GM23248 (cell line): ENCODE measurements around the gene TMEM204. TPM values are rescaled to one million over a fixed set of nuclear protein-coding genes. Genes with fewer than 3 reads are reported as not detected.

Source experiments
- DNase-seq: peaks from one replicate; pipeline ENCODE4 v3.0.0-alpha.2; 2015
- H2AFZ ChIP-seq: fragments of 200-600 bp; sonication (generic); 2 replicates; pipeline ENCODE4 v1.6.1; 2016; ENCODE audit warnings: antibody characterized with exemption
- H3F3A ChIP-seq: fragments of 200-600 bp; sonication (generic); 2 replicates; pipeline ENCODE4 v1.6.1; 2016; ENCODE audit warnings: mild to moderate bottlenecking, antibody characterized with exemption, mixed run types; ENCODE audit not compliant: insufficient read depth
- H3K27ac ChIP-seq: fragments of 200-600 bp; sonication (generic); 2 replicates; pipeline ENCODE4 v1.5.1; 2016; ENCODE audit warnings: mild to moderate bottlenecking
- H3K27me3 ChIP-seq: fragments of 200-600 bp; sonication (generic); replicated peaks from 2 replicates; pipeline ENCODE4 v1.6.1; 2016; ENCODE audit warnings: mild to moderate bottlenecking; ENCODE audit not compliant: insufficient read depth
- H3K36me3 ChIP-seq: fragments of 200-600 bp; sonication (generic); 2 replicates; pipeline ENCODE4 v1.6.1; 2016; ENCODE audit warnings: low read depth, mild to moderate bottlenecking
- H3K4me1 ChIP-seq: fragments of 200-600 bp; sonication (generic); 2 replicates; pipeline ENCODE4 v1.6.1; 2016; ENCODE audit warnings: mild to moderate bottlenecking; ENCODE audit not compliant: insufficient read depth
- H3K4me2 ChIP-seq: fragments of 200-600 bp; sonication (generic); one replicate; pipeline ENCODE4 v1.6.1; 2016; ENCODE audit warnings: mild to moderate bottlenecking; ENCODE audit not compliant: unreplicated experiment
- H3K4me3 ChIP-seq: fragments of 200-600 bp; sonication (generic); 2 replicates; pipeline ENCODE4 v1.5.1; 2016; ENCODE audit warnings: mild to moderate bottlenecking
- H3K79me2 ChIP-seq: fragments of 200-600 bp; sonication (generic); 2 replicates; pipeline ENCODE4 v1.6.1; 2016; ENCODE audit warnings: mild to moderate bottlenecking; ENCODE audit not compliant: insufficient read depth
- H3K9ac ChIP-seq: fragments of 200-600 bp; sonication (generic); 2 replicates; pipeline ENCODE4 v1.6.1; 2016; ENCODE audit warnings: mild to moderate bottlenecking
- H3K9me2 ChIP-seq: fragments of 200-600 bp; sonication (generic); 2 replicates; pipeline ENCODE4 v1.6.1; 2016; ENCODE audit warnings: mixed run types, mild to moderate bottlenecking, moderate library complexity; ENCODE audit not compliant: insufficient read depth
- H3K9me3 ChIP-seq: fragments of 200-600 bp; sonication (generic); one replicate; pipeline ENCODE4 v1.6.1; 2017; ENCODE audit warnings: low read depth
- H4K20me1 ChIP-seq: fragments of 200-600 bp; sonication (generic); 2 replicates; pipeline ENCODE4 v1.6.0; 2016; ENCODE audit not compliant: insufficient read depth
- EZH2 ChIP-seq: fragments of 200-600 bp; sonication (generic); IDR thresholded peaks from 2 replicates; pipeline ENCODE4 v1.6.1; 2018; ENCODE audit warnings: antibody characterized with exemption, mild to moderate bottlenecking; ENCODE audit not compliant: insufficient read depth, poor library complexity, severe bottlenecking
- EZH2phosphoT487 ChIP-seq: fragments of 200-600 bp; sonication (generic); IDR thresholded peaks from 2 replicates; pipeline ENCODE4 v1.6.1; 2018; ENCODE audit warnings: antibody characterized with exemption, moderate library complexity, mild to moderate bottlenecking, low read depth; ENCODE audit not compliant: insufficient read depth
- WGBS, 2 experiments: methylation state at CpG; one replicate each; pipeline ENCODE4 v1.1.6; 2015 to 2017; ENCODE audit warnings: low lambda C conversion rate in 2 of 2, low coverage in 1 of 2; ENCODE audit errors: missing lambda C conversion rate in 2 of 2; 5-methylcytosine and 5-hydroxymethylcytosine counted together
- in situ Hi-C: fragments of 300-500 bp; cut with MboI; formaldehyde crosslinking; loops from 2 replicates; pipeline ENCODE4 v1.15.0; 2020
- polyA plus RNA-seq: library from polyadenylated mRNA; unstranded; fragments of >200 nt; fragmentation: Nextera tagmentation; extraction: Ambion mirVana; gene quantifications from 2 replicates; pipeline ENCODE4 v1.2.1, GENCODE V29; 2016
- total RNA-seq: library from RNA; depleted of rRNA; stranded (reverse); fragments of >200 nt; shearing (Covaris generic); gene quantifications from 2 replicates; pipeline ENCODE4 v1.2.3, GENCODE V29; 2014

Gene TMEM204
- total and polyA plus RNA-seq, 2 experiments from 2014 or later = 26.0 to 40.0 TPM

GRCh38 chr16:1488054-1488601 is 45.3 kb upstream of the TMEM204 start:
- no peaks in the 10 kb centered on the region for H4K20me1 ChIP-seq
- no peak overlapping the region for H3K4me3 ChIP-seq
- H3K9me2 ChIP-seq = no peaks in the 10 kb centered on the region
- H3F3A ChIP-seq = no peaks in the 10 kb centered on the region
- H3K4me1 ChIP-seq = peaks cover 3% of the 10 kb centered on the region; the same call in 1 of the 2 replicates
- H3K4me2 ChIP-seq = no peak overlapping the region
- H3K9me3 ChIP-seq = no peaks in the 10 kb centered on the region
- no peaks in the 10 kb centered on the region for H3K27me3 ChIP-seq
- H2AFZ ChIP-seq = no peak overlapping the region
- TF ChIP-seq EZH2phosphoT487 = no peak
- TF ChIP-seq EZH2 = no peak
- no peak overlapping the region for H3K9ac ChIP-seq
- in situ Hi-C loops = no loop called here
- no peaks in the 10 kb centered on the region for H3K79me2 ChIP-seq
- 86 to 88% methylated on average over 19 to 24 of the region's 24 CpGs for WGBS, 2 experiments
- DNase-seq = no peak
- H3K27ac ChIP-seq = no peak overlapping the region
- no peaks in the 10 kb centered on the region for H3K36me3 ChIP-seq

- no peak within 1 kb of the TSS for H3K9ac ChIP-seq
- no peak for DNase-seq
- no peak within 1 kb of the TSS for H3K4me3 ChIP-seq
- WGBS, 2 experiments = 69 to 74% methylated on average over 19 of the region's 19 CpGs
- no peaks in the 10 kb centered on the region for H3F3A ChIP-seq
- H3K4me1 ChIP-seq = peaks cover 3% of the 10 kb centered on the region; the same call in 1 of the 2 replicates
- in situ Hi-C loops = no loop called here
- no peaks in the 10 kb centered on the region for H3K36me3 ChIP-seq
- no peaks in the 10 kb centered on the region for H4K20me1 ChIP-seq
- H3K4me2 ChIP-seq = no peak within 1 kb of the TSS
- H3K27me3 ChIP-seq = no peaks in the 10 kb centered on the region
- H3K9me3 ChIP-seq = no peaks in the 10 kb centered on the region
- no peaks in the 10 kb centered on the region for H3K9me2 ChIP-seq
- H3K27ac ChIP-seq = no peak within 1 kb of the TSS
- TF ChIP-seq EZH2 (no peak), EZH2phosphoT487 (no peak)
- no peak within 1 kb of the TSS for H2AFZ ChIP-seq
- no peaks in the 10 kb centered on the region for H3K79me2 ChIP-seq
Observed at GRCh38 chr16:1488619-1489018, 44.8 kb upstream of the TMEM204 start, which contains the start of gene PTX4. PTX4 (minus strand) TSS chr16:1488944; CDS start chr16:1488909, 35 bp downstream.

- H3K9ac ChIP-seq = no peak overlapping the region
- H2AFZ ChIP-seq = no peak overlapping the region
- no peaks in the 10 kb centered on the region for H4K20me1 ChIP-seq
- H3K4me2 ChIP-seq = no peak overlapping the region
- H3K9me3 ChIP-seq = no peaks in the 10 kb centered on the region
- no peak overlapping the region for H3K27ac ChIP-seq
- 92 to 93% methylated on average over 12 of the region's 12 CpGs for WGBS, 2 experiments
- no peak for TF ChIP-seq EZH2phosphoT487
- no peak overlapping the region for H3K4me3 ChIP-seq
- in situ Hi-C loops = no loop called here
- no peaks in the 10 kb centered on the region for H3K9me2 ChIP-seq
- no peaks in the 10 kb centered on the region for H3K79me2 ChIP-seq
- H3F3A ChIP-seq = no peaks in the 10 kb centered on the region
- no peaks in the 10 kb centered on the region for H3K27me3 ChIP-seq
- H3K4me1 ChIP-seq = peaks cover 3% of the 10 kb centered on the region; the same call in 1 of the 2 replicates
- no peaks in the 10 kb centered on the region for H3K36me3 ChIP-seq
- DNase-seq = no peak
Observed at GRCh38 chr16:1489077-1489476, 44.4 kb upstream of the TMEM204 start.

- Histone ChIP-seq H2AFZ (no peak overlapping the region), H3K27me3 (no peaks in the 10 kb centered on the region), H3F3A (no peaks in the 10 kb centered on the region), H3K9ac (no peak overlapping the region), H4K20me1 (no peaks in the 10 kb centered on the region), H3K9me2 (no peaks in the 10 kb centered on the region), H3K36me3 (no peaks in the 10 kb centered on the region; the same call in 1 of the 2 replicates), H3K4me3 (no peak overlapping the region), H3K9me3 (no peaks in the 10 kb centered on the region), H3K27ac (no peak overlapping the region), H3K79me2 (0 out of 2 replicates have a peak, but pooled peaks cover 16% of the 10 kb centered on the region), H3K4me2 (no peak overlapping the region), H3K4me1 (peaks cover 10% of the 10 kb centered on the region; the same call in 1 of the 2 replicates)
- no peak for TF ChIP-seq EZH2phosphoT487
- no peak for TF ChIP-seq EZH2
- 89 to 90% methylated on average over 12 of the region's 12 CpGs for WGBS, 2 experiments
- in situ Hi-C loops = no loop called here
- no peak for DNase-seq
Observed at GRCh38 chr16:1491327-1491726, 42.1 kb upstream of the TMEM204 start.
